DMS53 treated with DMSO at 0.1 percent for 48 hours (cell line): Measurements from ENCODE around the gene ADAMTS17.

Experiments used
- DNase-seq: peaks from one replicate; lab custom pipeline; 2025; ENCODE audit not compliant: unreplicated experiment; lab: John Stamatoyannopoulos, UW

The ADAMTS17 gene

DNA sequence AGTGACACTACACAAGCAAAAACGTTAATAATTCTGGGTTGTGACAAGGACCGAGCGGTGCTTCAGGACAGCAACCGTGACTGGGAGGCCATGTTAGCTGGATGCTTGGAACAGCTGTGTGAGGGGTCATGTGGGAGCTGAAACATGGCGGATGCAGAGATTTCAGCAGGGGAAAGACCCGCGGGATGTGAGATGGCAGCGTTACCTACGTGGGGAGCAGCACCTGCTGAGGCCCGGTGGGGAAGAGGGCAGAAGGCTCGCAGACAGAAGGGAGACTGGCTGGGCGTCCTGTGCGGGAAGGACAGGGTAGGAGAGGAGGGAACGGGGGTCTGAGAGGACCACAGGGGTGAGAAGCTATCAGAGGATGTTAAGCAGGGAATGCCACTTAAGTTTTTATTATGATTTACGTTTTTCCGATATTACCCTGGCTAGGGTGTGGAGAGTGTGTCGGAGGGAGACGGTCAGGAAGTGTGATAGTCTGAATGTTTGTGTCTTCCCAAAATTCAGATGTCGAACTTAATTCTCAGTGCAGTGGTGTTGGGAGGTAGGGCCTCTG is 379.7 kb downstream of the ADAMTS17 start:
- no peak for DNase-seq

DNA sequence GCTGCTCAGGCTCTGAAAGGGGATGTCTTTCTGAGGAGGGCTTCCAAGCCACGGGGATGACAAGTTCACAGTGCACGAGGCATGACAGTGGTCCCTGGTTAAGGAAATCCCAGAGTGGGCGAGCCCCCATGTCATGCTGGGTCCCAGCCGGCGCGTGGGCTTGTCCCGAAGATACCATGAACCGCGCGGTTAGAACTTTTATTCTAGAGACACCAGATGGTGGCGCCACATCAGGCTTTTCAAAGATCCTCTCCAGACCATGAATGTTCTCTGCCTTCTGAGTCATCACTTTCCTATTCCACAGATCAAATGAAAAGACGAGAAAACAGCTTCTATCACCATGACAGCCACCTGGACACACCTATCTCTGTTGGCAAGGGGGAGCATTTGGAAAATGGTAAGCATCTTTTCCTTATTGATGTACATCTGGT is 380.7 kb downstream of the ADAMTS17 start:
- DNase-seq: no peak

DNA sequence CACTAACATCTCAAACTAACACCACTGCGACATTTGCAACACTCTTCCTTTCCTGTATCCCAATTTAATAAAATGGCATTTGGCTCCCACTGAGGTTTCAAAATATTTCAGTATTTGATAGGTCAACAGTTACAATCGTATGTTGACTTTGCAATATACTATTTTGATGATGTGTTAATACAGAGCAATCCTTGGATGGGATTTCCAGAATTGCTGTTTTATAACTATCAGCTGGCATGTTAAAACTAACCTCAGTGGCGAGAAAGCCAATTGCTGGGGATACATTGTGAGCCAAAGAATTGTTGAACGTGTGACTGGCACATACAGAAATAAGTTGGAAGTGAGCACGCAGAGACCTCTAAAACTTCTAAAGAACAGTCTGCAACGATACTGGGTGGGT is 382.4 kb downstream of the ADAMTS17 start:
- no peak for DNase-seq

DNA sequence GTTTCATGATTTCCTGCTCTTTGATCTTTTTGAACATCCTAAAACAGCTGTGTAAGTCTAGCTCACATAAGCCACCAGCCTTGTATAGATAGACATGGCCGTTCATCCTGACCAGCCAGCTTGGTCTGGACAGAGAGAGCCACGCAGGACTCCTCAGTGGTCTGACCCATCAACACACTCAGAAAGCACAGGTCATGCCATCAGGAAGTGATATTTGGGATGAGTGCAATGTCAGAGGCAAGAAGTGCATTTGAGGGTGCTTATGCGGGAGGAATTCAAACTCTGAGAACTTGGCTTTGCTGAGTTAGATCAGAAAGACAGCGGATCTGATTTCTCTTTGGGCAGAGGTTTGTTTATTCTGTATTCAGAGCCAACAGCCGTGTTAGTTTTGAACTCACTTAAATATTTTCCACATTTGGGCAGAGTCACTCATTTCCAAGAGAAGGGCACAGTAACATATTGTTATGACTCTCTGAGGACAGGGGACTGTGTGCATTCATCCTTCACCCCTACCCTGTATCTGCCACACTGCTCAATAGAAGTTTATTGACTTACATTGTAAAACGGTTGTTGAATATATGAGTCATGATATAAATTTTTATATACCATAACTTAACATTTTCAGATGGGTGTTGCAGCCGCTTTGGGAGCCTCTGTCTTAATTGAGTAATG is 383.2 kb downstream of the ADAMTS17 start:
- no peak for DNase-seq

DNA sequence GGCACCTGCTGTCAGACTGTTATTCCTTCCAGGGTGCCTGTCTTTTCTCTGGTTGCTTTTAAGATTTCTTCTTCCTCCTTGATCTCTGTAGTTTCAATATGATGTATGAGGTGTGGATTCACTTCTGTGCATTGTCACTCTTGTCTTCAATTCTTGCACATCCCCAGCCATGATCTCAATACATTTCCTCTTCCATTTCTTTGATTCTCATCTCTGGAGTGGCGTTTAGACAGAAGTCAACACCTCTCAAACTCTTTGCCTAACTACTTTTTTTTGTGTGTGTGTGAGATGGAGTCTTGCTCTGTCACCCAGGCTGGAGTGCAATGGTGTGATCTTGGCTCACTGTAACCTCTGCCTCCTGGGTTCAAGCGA is 384.1 kb downstream of the ADAMTS17 start:
- DNase-seq: no peak

DNA sequence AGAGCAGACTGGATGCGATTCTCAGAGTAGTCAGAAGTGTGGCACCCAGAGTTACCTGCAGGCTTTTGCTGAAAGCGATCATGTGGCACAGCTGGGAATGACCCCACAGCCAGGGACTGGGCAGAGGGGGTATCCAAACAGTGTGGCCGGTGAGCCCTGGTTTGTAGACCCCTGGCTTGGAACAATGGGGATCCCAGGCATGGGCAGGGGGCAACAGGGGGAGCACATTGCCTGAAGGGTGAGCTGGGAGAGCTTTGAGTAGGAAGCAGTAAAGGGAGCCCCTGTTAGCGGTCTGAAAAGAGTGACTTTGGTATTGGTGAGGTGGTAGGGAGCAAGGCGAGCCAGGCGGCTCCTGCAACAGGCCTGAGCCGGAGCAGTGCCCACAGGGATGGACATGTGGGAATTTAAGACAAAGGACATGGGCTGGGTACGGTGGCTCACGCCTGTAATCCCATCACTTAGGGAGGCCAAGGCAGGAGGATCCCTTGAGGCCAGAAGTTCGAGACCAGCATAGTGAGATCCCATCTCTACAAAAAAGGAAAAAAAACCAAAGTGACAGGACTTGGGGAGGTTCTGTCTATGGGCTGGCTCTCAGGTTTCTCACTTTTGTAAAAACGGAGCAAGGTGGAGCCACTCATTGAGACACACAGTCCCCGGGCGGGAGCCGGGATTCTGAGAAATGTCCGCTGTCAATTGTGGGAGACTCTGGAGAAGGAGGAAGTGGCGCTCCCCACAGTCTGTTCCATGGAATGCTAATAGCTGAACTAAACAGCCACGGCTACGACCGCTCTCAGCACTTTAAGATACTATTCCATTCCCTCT is 384.7 kb downstream of the ADAMTS17 start:
- no peak for DNase-seq

DNA sequence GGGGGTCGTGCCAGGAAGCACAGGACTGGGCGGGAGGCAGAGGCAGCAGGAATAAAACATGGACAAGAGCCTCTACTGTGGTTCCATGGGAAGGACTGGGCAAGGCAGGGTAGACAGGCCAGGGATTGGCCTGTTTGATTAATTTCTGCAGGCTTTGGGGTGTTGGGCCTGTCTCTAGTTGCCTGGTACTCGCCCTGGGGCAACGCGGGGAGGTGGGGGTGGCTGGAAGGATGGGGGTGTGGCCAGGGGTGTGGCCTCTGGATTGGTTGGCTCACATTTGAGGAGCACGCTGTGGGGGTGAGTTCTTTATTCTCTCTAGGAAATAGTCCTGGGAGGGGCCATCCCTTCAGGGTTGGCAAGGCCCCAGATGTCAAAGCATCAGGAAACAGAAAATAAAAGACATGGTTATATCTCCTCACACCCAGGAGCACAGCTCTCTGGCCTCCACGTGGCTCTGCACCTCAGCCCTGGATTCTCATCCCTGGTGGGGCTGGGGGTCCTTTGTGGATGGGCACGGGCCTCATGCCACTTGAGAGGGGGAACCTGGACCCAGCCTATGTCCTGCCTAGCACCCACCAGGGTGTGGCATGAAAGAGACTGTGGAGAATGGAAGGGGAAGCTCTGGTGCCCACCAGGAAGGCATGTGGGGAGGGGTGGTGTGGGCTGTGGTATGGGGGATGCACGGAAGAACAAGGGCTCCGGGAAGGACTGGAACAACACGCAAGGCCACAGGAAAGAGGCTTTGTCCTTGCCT is 385.6 kb downstream of the ADAMTS17 start:
- DNase-seq: no peak

DNA sequence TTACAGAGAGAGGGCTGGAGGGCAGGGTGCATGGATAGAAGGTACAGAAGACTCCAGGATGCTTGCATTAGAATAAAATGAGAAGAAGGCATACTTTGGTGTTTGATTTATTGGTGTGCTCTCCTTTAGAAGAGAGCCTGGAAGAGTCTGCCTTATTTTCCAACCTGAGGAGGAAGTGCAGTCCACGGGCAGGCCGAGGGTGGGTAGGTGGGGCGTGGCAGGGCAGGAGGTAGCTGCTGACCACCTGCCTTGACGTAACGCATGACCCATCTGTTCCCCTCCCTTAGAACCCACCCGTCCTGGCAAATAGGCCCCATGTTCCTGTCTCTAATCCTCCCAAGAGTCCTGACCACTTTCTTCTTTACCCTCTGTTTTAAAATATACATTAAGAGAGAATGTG is 386.2 kb downstream of the ADAMTS17 start:
- no peak for DNase-seq

DNA sequence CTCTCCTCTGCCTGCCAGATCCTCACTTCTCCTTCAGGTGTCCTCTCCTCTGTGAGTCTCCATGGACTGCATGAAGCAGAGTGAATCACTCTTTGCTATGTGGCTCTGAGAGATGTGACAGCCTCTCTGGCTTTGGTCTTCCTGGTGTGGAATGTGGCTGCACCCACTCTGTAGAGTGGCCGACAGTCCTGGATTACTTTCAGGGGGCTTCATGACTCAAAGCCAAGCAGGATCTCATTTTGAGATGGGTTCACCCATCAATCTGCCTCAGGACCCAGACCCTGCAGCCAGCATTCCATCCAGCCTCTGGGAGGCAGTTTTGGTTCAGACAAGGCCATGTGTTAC is 386.6 kb downstream of the ADAMTS17 start:
- DNase-seq: no peak

DNA sequence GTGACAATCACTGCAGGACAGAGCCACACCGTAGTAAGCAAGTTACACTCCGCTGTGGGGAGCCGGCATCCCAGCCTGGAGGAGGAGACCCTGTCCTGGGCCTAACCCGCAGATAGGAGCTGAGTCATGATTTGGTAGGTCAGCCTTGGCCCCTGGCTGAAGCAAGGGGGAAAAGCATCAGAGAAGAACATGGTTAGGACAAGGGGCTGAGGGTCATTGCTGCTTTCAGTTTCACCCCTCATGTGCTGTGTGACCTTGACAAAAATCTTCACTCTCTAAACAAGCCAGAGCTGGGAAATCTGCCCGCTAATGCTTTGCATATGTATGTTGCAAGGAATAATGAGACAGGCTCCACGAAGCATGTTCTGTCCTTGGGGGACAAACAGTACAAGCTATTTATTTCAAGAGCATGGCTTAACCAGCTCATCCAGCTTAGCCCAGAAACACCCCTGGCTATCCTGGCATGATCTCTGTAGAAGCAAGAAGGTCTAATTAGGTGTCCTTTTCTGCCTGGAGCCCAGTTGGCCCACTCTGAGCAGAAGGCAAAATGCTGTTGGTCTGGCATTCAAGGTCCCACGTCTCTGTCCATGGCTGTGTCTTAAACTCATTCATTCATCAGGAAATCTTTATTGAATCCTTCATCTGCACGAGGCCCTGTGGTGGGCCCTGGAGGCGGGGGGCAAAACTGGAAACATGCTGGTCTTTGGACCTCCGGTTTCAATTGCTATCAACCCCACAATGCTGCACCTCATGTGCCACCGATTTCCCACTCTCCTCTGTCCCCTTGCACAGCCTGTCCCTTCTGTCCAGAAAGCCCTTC is 387.2 kb downstream of the ADAMTS17 start:
- no peak for DNase-seq

DNA sequence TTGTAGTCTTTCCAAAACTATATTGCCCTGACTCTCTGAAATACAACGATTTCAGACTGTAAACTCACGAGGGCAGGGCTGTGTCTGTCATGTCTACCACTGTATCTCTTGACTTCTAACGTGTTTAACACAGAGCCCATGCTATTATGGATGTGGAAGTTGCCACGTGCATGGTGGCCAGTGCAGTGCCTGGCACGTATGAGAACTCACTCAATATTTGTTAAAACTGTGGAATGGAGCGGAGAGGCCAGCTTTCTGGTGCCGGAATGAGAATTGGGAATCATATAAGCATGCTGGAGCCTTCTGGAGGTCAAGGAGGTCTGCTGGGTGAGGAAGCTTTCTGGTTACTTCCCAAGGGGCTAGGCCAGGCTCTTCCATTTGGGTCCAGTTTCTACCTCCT is 387.9 kb downstream of the ADAMTS17 start:
- DNase-seq: no peak

DNA sequence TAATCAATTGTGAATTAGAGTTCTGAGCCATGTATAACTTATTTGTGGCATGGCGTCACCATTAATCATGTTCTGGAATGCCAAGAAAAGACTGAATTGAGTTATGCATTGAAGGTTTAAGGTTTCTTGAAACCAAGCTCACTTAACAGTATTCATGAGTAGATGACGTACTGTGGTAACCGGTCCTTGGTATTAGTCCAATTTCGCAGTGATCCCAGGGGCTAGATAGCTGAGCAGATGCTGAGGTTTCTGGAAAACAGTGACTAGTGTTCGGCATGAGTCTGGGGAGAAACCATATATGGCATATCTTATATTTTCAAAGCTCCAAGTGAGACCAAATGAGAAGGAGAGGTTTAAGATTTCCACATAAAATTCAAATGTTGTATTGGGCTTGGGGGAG is 390.3 kb downstream of the ADAMTS17 start:
- DNase-seq: no peak

DNA sequence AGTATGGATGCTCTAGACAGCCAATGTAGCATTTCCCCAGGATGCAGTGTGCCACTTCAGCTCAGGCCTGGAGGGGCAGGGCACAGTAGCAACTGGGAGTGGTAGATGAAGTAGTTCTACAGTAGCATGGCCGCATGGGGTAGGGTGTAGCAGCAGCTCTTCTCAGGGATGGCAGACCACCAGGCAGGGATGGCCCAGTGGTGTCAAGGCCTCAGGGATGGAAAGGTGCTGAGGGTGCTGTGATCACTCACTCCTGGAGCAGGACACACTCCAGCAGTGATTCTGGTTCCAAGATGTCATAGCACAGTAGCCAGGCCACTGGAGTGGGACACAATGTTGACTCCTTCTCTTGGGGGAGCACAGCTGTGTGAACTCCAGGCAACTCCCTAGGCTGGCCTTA is 397.6 kb downstream of the ADAMTS17 start:
- no peak for DNase-seq

DNA sequence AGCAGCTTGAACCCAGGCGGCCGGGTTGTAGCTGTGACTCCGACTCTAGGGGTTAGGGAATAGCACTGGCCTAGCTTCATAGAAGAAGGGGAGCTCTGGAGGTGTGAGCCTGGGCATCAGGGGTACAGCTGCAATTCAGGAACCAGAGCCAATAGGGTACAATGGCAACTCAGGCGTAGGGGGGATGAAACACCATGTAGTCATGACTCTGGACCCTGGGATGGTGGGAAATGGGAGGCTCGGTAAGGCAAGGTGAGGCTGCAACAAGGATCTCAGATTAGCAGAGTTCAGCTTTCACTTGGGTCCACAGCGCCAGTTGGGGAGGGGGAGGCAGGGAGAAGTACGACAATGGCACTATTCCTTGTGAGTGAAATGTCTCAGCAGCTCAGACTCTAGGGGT is 398.3 kb downstream of the ADAMTS17 start:
- no peak for DNase-seq

DNA sequence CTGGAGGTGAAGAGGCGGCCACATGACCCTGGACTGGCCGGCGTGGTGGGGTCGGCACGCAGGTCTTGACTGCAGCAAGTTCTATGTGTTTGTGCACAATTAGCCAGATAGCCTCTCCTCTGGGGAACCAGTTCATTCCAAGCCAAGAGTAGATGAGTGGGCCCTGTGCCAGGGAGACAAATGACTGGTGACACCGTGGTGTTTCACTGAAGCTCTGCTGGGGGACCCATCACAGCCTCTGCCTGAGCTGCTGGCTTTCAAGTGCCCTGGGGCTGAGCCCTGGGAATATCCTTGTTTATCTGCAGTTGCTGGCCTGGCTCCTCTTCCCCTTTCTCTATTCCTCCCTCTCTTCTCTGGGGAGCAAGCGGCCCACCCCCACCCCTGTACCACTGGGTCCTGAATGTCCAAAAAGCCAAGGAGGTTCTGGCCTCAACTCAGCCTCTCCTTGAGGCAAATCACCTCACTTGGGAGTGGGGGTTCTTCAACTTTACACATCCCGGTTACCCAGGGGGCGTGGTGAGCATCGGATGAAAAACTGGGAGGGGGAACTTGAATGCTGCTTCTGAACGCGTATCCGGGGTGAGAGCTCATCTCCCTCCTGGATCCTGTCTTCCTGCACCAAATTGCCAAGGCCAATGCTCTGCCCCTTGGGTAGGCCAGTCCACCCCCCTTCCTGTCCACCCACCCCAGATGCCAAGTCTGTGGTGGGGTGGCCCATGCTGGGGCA is 408.9 kb downstream of the ADAMTS17 start:
- DNase-seq: no peak

DNA sequence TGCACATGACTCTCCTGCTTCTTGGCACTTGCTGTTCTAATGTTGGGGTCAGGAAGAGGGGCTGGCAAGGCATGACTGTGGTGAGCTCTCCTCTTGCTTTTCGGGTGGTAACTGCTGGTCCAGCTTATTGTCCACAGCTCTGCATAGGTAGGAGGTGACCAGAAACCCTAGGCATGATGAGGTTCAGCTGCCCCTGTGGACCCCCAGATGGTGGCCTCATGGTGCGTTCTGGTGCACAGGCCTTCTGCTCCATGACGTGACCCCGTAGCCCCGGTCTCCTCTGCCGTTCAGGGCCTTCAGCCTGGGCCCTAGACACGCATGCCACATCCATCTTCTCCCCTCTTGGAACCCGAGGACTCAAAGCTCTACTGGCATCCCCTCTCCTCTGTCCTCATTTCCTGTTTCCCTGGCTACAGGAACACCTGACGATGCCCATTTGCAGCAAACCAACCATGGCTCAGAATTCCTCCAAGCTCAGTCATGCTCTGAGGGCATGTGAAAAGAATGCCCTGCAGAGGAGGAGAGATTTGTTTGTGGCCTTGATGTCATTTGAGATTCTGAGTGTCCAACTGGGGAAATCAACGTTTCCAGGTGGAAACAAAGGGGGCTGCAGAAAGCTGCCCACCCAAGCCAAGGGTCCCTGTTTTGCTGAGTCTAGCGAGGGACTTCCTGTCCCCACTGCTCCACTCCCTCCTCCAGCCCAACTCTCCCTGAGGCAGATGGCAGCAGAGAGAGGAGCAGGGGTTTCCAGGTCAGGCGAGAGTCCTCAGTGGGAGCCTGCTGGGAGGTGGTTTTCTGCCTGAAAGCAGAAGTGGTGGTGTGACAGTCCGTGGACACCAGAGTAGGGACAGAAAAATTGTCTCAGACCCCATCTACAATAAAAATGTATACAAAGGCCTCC is 409.8 kb downstream of the ADAMTS17 start:
- DNase-seq: no peak

DNA sequence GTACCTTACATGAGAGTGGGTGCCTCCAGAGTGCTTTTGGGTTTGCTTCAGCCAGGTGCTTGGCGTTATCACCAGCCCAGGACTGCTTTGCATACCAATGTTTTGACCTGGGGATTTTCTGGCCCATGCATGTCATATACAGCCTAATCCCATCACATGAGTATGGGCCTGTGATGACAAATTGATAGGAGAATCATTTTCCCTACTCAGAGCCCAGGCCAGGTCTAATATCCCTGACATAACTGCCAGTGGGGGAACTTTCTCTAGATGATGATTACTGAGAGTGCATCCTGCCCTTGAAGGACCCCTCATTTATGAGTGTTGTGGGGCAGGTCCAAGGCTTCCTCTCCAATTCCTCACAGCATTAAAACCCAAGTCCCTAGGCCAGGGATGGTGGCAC is 411.1 kb downstream of the ADAMTS17 start:
- DNase-seq: no peak

DNA sequence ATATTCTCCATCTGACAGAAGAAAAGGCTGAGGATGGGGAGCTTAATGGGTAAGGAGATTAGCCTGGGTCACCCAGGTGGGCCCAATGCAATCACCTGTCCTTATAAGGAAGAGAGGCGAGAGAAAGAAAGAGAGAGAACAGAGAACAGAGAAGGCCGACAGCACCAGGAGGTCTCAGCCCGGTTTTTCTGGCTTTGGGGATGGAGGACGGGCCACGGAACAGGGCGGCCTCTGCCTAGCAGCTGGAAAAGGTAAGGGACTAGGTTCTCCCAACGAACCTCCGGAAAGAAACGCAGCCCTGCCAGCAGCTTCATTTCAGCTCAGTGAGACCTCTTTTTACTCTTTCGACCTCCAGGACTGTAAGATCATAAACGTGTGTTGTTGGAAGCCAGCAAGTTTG is 412.5 kb downstream of the ADAMTS17 start:
- no peak for DNase-seq

DNA sequence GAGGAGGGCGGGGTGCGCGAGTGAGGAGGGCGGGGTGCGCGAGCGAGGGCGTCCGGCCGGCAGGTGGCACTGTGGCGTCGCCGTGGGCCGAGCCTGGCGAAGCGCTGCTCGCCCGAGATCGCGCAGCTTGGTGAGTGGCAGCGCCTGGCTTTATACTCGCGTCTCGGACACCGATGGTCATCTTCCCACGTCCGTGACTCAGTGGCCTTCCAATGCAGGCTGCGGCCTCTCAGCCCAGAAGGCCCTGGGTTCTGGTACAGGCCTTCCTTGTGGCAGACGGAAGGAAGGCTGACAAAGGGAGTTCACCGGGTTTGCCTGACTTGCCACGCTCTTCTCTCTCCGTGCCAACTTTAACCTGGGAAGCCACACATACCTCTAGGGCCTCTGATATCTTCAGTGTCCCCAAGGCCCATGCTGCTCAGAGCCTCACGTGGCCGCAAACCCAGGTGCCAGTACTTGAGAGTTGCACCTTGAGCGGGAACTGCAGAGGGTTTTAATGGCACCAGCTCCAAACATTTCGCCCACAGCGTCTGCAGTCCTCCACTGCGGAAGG is 413.3 kb downstream of the ADAMTS17 start:
- DNase-seq: peak; percentile 6
